Panc1 (cell line): Measurements from ENCODE around the gene CMTR2. TPM values are rescaled to one million over a fixed set of nuclear protein-coding genes. Genes with fewer than 3 reads are reported as not detected.
"Not testable (repeated sequence)": the region's sequence is repeated elsewhere in the genome, so short reads cannot be mapped to it uniquely, and the experiment has no call there.

Experiments used
- ATAC-seq: fragments of 200-7000 bp; cut with Tn5 transposase; 2 replicates; pipeline ENCODE4 v1.9.1; 2020; ENCODE audit warnings: mild to moderate bottlenecking, moderate library complexity
- BruUV-seq: library from RNA; stranded (reverse); fragments of 400-500 nt; replicated peaks from 2 replicates; lab custom pipeline; 2021; lab: Mats Ljungman, UMichigan
- CTCF ChIA-PET: fragments of 300-600 bp; sonication (Branson Sonifier 250); formaldehyde crosslinking; loops from one replicate; lab custom pipeline; 2022; ENCODE audit warnings: antibody characterized with exemption; lab: Charles Lee
- POLR2A ChIA-PET: fragments of 300-600 bp; sonication (Branson Sonifier 250); formaldehyde crosslinking; loops from one replicate; lab custom pipeline; 2022; ENCODE audit warnings: antibody characterized with exemption; lab: Charles Lee
- DNase-seq: peaks from one replicate; pipeline ENCODE4 v3.0.0-alpha.2; 2010; ENCODE audit warnings: low read depth, low spot score
- H3K27ac ChIP-seq: 2 replicates; pipeline ENCODE4 v1.5.1; 2011; ENCODE audit warnings: mild to moderate bottlenecking, low read length, inconsistent platforms
- H3K27me3 ChIP-seq: fragments of 200-500 bp; sonication (Bioruptor generic); 2 replicates; pipeline ENCODE4 v1.6.0; 2014; ENCODE audit warnings: low read length, inconsistent platforms; ENCODE audit not compliant: control insufficient read depth, insufficient read depth
- H3K36me3 ChIP-seq: fragments of 200-500 bp; sonication (Bioruptor generic); 2 replicates; pipeline ENCODE4 v1.5.1; 2014; ENCODE audit warnings: inconsistent platforms, mild to moderate bottlenecking, low read length, moderate library complexity; ENCODE audit not compliant: control insufficient read depth, insufficient read depth
- H3K4me1 ChIP-seq: 2 replicates; pipeline ENCODE4 v1.5.1; 2011; ENCODE audit warnings: inconsistent platforms, mild to moderate bottlenecking, low read length, moderate library complexity; ENCODE audit not compliant: control insufficient read depth, insufficient read depth
- H3K4me3 ChIP-seq, 2 experiments: 2 replicates each; pipeline ENCODE4 v1.5.1; 2011 to 2012; ENCODE audit warnings: low read depth in 2 of 2, low read length in 2 of 2, mild to moderate bottlenecking in 2 of 2, inconsistent platforms in 1 of 2, moderate library complexity in 1 of 2
- H3K9me3 ChIP-seq: fragments of 200-500 bp; sonication (Bioruptor generic); 2 replicates; pipeline ENCODE4 v1.5.1; 2014; ENCODE audit warnings: low read depth, mild to moderate bottlenecking, inconsistent platforms, low read length, moderate library complexity; ENCODE audit not compliant: control insufficient read depth, insufficient read depth
- POLR2AphosphoS5 ChIP-seq: IDR thresholded peaks from 2 replicates; pipeline ENCODE4 v1.6.1; 2012; ENCODE audit warnings: mild to moderate bottlenecking, low read depth, low read length, moderate library complexity
- REST ChIP-seq, 2 experiments: IDR thresholded peaks; 2 replicates each; pipeline ENCODE4 v1.6.1; 2011 to 2012; ENCODE audit warnings: low read depth in 2 of 2, control low read depth in 1 of 2, low read length in 1 of 2, mild to moderate bottlenecking in 1 of 2, moderate library complexity in 1 of 2; ENCODE audit not compliant: insufficient read depth in 1 of 2
- SIN3A ChIP-seq: IDR thresholded peaks from 2 replicates; pipeline ENCODE4 v1.6.1; 2012; ENCODE audit warnings: low read depth, mild to moderate bottlenecking, low read length, moderate library complexity, borderline replicate concordance; ENCODE audit not compliant: insufficient read depth
- TCF7L2 ChIP-seq: IDR thresholded peaks from 2 replicates; pipeline ENCODE4 v1.6.1; 2011; ENCODE audit warnings: mild to moderate bottlenecking, low read depth, low read length, inconsistent platforms
- in situ Hi-C: cut with HindIII; loops from 2 replicates; pipeline ENCODE4 v1.10.0; 2016; ENCODE audit warnings: low sequenced_read_pairs, low pct_unique_long_range_greater_than_20kb
- intact Hi-C: fragments of 100-400 bp; cut with micrococcal nuclease; formaldehyde crosslinking; loops from one replicate; pipeline ENCODE4 v1.10.0; 2022; ENCODE audit not compliant: unreplicated experiment
- total RNA-seq: library from RNA; stranded (reverse); gene quantifications from one replicate; pipeline ENCODE4 v1.2.1, GENCODE V29; 2021; ENCODE audit not compliant: unreplicated experiment
- TF ChIP-seq, protein P1 (sequence below): fragments of 450-650 bp; IDR thresholded peaks from 2 replicates; pipeline ENCODE4 v1.5.1; 2017; ENCODE audit warnings: mild to moderate bottlenecking

The CMTR2 gene
- total RNA-seq, 1 experiment from 2014 or later: 12.5 TPM

- DNase-seq (no peak), ATAC-seq (no peak)
- in situ Hi-C loops (no loop called here), intact Hi-C loops (no loop called here)
- no peak overlapping the region for H3K27ac ChIP-seq
- no peaks in the 10 kb centered on the region for H3K4me1 ChIP-seq
- TF ChIP-seq, protein P1, sequence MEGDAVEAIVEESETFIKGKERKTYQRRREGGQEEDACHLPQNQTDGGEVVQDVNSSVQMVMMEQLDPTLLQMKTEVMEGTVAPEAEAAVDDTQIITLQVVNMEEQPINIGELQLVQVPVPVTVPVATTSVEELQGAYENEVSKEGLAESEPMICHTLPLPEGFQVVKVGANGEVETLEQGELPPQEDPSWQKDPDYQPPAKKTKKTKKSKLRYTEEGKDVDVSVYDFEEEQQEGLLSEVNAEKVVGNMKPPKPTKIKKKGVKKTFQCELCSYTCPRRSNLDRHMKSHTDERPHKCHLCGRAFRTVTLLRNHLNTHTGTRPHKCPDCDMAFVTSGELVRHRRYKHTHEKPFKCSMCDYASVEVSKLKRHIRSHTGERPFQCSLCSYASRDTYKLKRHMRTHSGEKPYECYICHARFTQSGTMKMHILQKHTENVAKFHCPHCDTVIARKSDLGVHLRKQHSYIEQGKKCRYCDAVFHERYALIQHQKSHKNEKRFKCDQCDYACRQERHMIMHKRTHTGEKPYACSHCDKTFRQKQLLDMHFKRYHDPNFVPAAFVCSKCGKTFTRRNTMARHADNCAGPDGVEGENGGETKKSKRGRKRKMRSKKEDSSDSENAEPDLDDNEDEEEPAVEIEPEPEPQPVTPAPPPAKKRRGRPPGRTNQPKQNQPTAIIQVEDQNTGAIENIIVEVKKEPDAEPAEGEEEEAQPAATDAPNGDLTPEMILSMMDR: no peak
- TF ChIP-seq REST (IDR thresholded peaks at IDR 0.05; ENCODE audit: insufficient read depth in 1 of 2, low read depth in 2 of 2, low read length in 1 of 2) (no peak), POLR2AphosphoS5 (no peak), TCF7L2 (no peak), SIN3A (no peak)
- CTCF ChIA-PET: no interaction called here
- no peaks in the 10 kb centered on the region for H3K27me3 ChIP-seq
- H3K36me3 ChIP-seq: no peaks in the 10 kb centered on the region
- H3K9me3 ChIP-seq: no peaks in the 10 kb centered on the region
- POLR2A ChIA-PET: no interaction called here
- H3K4me3 ChIP-seq: no peak overlapping the region
- no TSS peak for BruUV-seq
Observed at GRCh38 chr16:71315269-71315668, 26.1 kb upstream of the CMTR2 start.

DNA sequence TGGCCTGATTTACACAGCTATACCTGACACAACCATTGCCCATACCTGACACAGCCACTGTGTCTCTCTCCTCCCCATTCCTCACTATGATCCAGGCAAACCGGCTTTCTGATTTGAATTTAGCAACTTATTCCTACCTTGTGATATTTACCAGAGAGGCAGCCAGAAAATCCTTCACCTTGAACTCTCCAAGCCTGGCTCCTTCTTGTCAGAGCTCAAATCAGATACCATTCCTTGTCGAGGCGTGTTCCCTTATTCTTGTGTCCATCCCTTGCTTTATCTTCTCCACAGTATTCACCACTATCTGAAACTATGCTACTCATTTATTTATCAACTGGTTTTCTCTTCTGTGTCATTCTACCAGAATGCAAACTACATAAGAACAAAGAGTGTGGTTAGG is 24.4 kb upstream of the CMTR2 start:
- H3K36me3 ChIP-seq, ATAC-seq, in situ Hi-C loops, POLR2A ChIA-PET, H3K27me3 ChIP-seq, CTCF ChIA-PET, H3K9me3 ChIP-seq, H3K4me3 ChIP-seq, H3K27ac ChIP-seq, BruUV-seq, intact Hi-C loops, H3K4me1 ChIP-seq, DNase-seq: not testable (repeated sequence)

DNA sequence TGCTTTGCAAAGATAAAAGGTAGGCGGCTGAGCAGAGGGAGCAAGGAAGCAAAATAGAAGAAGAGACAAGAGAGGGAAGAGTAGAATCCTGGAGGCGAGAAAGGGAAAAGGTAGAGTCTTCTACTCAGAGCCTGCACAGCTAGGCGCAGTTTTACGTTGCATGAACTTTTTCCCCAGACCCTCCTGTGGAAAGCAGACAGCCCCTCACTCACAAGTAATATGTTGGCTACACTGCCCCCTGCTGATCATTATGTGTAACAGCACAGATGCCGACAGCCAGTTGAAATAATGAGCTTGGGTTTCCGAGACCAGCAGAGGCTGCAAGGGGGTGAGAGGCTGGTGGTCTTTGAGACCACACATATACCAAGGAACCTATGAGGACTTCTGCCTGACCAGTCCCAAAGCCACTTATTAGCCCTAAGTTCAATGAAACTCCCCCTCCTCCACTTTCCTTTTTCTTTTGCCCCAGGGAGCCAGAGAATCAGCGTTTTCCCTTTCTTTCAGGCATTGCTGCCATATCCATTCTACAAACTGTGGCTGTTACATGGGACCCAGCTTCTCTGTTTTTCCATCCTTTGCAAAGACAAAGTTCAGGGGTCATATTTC is 22.5 kb upstream of the CMTR2 start:
- peak; percentile 12 for DNase-seq
- H3K4me1 ChIP-seq: no peaks in the 10 kb centered on the region
- H3K36me3 ChIP-seq: no peaks in the 10 kb centered on the region
- CTCF ChIA-PET: interaction anchor here (0.6 to 1.3 kb wide), 6 partner anchors 14 to 260 kb away, joined by 3 to 7 read pairs (median 4); partner anchors contain the start of gene CMTR2
- no peak for ATAC-seq
- H3K27ac ChIP-seq: no peak overlapping the region
- no TSS peak for BruUV-seq
- H3K4me3 ChIP-seq: no peak overlapping the region
- TF ChIP-seq, protein P1: peak; percentile 80
- no peak for TF ChIP-seq TCF7L2
- in situ Hi-C loops (no loop called here), intact Hi-C loops (no loop called here)
- no peaks in the 10 kb centered on the region for H3K9me3 ChIP-seq
- POLR2A ChIA-PET: interaction anchor here (0.7 kb wide), 1 partner anchor 186 kb away, joined by 3 read pairs; no protein-coding TSS in a partner anchor
- H3K27me3 ChIP-seq: no peaks in the 10 kb centered on the region
